KMS-11 (cell line): ENCODE data around the gene CDKN2B-AS1.
A peak's percentile ranks its signal among the peaks of the same experiment; 100 is the strongest.

Experiments
- H2AFZ ChIP-seq: fragments of 200-600 bp; sonication (generic); 2 replicates; pipeline ENCODE4 v1.6.1; 2016; ENCODE audit warnings: antibody characterized with exemption, mixed run types, low read depth
- H3K27ac ChIP-seq: fragments of 200-600 bp; sonication (generic); 2 replicates; pipeline ENCODE4 v1.6.1; 2016; ENCODE audit warnings: mild to moderate bottlenecking, mixed run types
- H3K27me3 ChIP-seq: fragments of 200-600 bp; sonication (generic); 2 replicates; pipeline ENCODE4 v1.6.1; 2017; ENCODE audit warnings: mild to moderate bottlenecking, low read depth, mixed run types, moderate library complexity; ENCODE audit not compliant: insufficient read depth
- H3K36me3 ChIP-seq: fragments of 200-600 bp; sonication (generic); 2 replicates; pipeline ENCODE4 v1.6.1; 2017; ENCODE audit warnings: mild to moderate bottlenecking, mixed run types; ENCODE audit not compliant: insufficient read depth
- H3K4me1 ChIP-seq: fragments of 200-600 bp; sonication (generic); 2 replicates; pipeline ENCODE4 v1.6.1; 2016; ENCODE audit warnings: mild to moderate bottlenecking, low read depth, mixed run types; ENCODE audit not compliant: poor library complexity, severe bottlenecking
- H3K4me2 ChIP-seq: fragments of 200-600 bp; sonication (generic); 2 replicates; pipeline ENCODE4 v1.7.0; 2016; ENCODE audit warnings: mild to moderate bottlenecking, mixed run types
- H3K4me3 ChIP-seq: fragments of 200-600 bp; sonication (generic); IDR thresholded peaks from 2 replicates; pipeline ENCODE4 v1.6.1; 2017; ENCODE audit warnings: low read depth, low read length, mixed read lengths; ENCODE audit not compliant: insufficient read depth
- H3K79me2 ChIP-seq: fragments of 200-600 bp; sonication (generic); 2 replicates; pipeline ENCODE4 v1.6.1; 2016; ENCODE audit warnings: low read depth, mixed run types; ENCODE audit not compliant: insufficient read depth
- H3K9ac ChIP-seq: fragments of 200-600 bp; sonication (generic); 2 replicates; pipeline ENCODE4 v1.6.1; 2016; ENCODE audit warnings: mild to moderate bottlenecking, mixed run types
- H4K20me1 ChIP-seq: fragments of 200-600 bp; sonication (generic); 2 replicates; pipeline ENCODE4 v1.6.1; 2016; ENCODE audit warnings: mild to moderate bottlenecking, mixed run types; ENCODE audit not compliant: insufficient read depth
- TF ChIP-seq, protein P1 (sequence below): fragments of 200-600 bp; sonication (generic); conservative IDR thresholded peaks from 2 replicates; pipeline ENCODE4 v1.6.1; 2017; ENCODE audit warnings: low read depth, mild to moderate bottlenecking, antibody characterized with exemption, low read length, moderate library complexity, mixed read lengths

Gene CDKN2B-AS1

GRCh38 chr9:21998026-21998425, 3.4 kb downstream of the CDKN2B-AS1 start:
- no peak overlapping the region for H2AFZ ChIP-seq
- peaks cover 85% of the 10 kb centered on the region for H3K79me2 ChIP-seq
- peaks cover 60% of the 10 kb centered on the region for H3K4me1 ChIP-seq
- H4K20me1 ChIP-seq, result no peaks in the 10 kb centered on the region
- no peak overlapping the region for H3K9ac ChIP-seq
- H3K27me3 ChIP-seq, result no peaks in the 10 kb centered on the region
- H3K4me3 ChIP-seq, result no peak overlapping the region
- H3K27ac ChIP-seq, result no peak overlapping the region
- TF ChIP-seq, protein P1, sequence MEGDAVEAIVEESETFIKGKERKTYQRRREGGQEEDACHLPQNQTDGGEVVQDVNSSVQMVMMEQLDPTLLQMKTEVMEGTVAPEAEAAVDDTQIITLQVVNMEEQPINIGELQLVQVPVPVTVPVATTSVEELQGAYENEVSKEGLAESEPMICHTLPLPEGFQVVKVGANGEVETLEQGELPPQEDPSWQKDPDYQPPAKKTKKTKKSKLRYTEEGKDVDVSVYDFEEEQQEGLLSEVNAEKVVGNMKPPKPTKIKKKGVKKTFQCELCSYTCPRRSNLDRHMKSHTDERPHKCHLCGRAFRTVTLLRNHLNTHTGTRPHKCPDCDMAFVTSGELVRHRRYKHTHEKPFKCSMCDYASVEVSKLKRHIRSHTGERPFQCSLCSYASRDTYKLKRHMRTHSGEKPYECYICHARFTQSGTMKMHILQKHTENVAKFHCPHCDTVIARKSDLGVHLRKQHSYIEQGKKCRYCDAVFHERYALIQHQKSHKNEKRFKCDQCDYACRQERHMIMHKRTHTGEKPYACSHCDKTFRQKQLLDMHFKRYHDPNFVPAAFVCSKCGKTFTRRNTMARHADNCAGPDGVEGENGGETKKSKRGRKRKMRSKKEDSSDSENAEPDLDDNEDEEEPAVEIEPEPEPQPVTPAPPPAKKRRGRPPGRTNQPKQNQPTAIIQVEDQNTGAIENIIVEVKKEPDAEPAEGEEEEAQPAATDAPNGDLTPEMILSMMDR, result no peak
- H3K4me2 ChIP-seq, result peak overlapping the region; percentile 92; the same call in 1 of the 2 replicates
- peaks cover 5% of the 10 kb centered on the region; the same call in 1 of the 2 replicates for H3K36me3 ChIP-seq

- Histone ChIP-seq H3K4me3 (no peak overlapping the region), H2AFZ (no peak overlapping the region), H4K20me1 (no peaks in the 10 kb centered on the region), H3K27me3 (no peaks in the 10 kb centered on the region), H3K9ac (no peak overlapping the region), H3K27ac (no peak overlapping the region), H3K36me3 (no peaks in the 10 kb centered on the region), H3K79me2 (peaks cover 94% of the 10 kb centered on the region), H3K4me1 (peaks cover 82% of the 10 kb centered on the region), H3K4me2 (no peak overlapping the region)
- TF ChIP-seq, protein P1, result no peak
These were observed 7.4 kb downstream of the CDKN2B-AS1 start for GRCh38 chr9:22002038-22002437.

- Histone ChIP-seq H2AFZ (no peak overlapping the region), H3K79me2 (peaks cover 80% of the 10 kb centered on the region), H3K9ac (no peak overlapping the region), H3K4me1 (peaks cover 64% of the 10 kb centered on the region), H3K4me3 (no peak overlapping the region), H3K27me3 (no peaks in the 10 kb centered on the region), H3K4me2 (no peak overlapping the region), H4K20me1 (no peaks in the 10 kb centered on the region), H3K36me3 (no peaks in the 10 kb centered on the region), H3K27ac (no peak overlapping the region)
- TF ChIP-seq, protein P1, result no peak
These were observed 10.6 kb downstream of the CDKN2B-AS1 start for GRCh38 chr9:22005021-22005701.

DNA sequence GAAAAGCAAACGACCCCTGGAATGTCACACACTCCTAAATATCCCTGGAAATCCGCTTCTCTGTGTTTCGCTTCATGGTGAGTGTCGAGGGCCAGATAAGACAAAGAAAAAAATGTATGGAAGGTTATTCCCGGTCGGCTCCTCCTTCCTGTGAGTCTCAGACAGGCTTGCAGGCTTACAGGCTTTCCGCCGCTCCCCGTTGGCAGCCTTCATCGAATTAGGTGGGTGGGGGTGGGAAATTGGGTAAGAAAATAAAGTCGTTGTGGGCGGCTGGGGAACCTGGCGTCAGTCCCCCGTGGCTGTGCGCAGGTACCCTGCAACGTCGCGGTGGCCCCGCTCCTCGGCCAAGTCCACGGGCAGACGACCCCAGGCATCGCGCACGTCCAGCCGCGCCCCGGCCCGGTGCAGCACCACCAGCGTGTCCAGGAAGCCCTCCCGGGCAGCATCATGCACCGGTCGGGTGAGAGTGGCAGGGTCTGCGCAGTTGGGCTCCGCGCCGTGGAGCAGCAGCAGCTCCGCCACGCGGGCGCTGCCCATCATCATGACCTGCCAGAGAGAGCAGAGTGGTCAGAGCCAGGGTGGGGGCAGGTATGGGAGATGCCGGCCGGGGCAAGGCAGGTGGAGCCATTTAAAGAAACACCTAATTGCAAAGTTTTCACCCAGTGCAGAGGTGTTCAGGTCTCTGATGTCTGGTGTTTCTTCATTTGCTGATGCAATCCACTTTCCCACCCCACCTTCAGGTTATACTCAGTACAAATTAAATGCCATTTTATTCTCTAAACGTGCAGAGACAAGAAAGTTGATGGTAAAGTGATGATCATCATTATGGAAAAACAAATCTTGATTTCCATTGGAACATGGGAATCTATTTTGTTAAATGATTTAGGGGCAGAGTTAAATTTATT, 11.4 kb downstream of the CDKN2B-AS1 start:
- Histone ChIP-seq H3K4me1 (peaks cover 67% of the 10 kb centered on the region), H3K27ac (no peak overlapping the region), H3K79me2 (peaks cover 75% of the 10 kb centered on the region), H3K27me3 (no peaks in the 10 kb centered on the region), H4K20me1 (no peaks in the 10 kb centered on the region), H3K4me3 (no peak overlapping the region), H3K9ac (no peak overlapping the region), H3K4me2 (no peak overlapping the region), H2AFZ (no peak overlapping the region), H3K36me3 (no peaks in the 10 kb centered on the region)
- TF ChIP-seq, protein P1, result no peak
